ENCODE data around the gene CCDC201. TPM values are rescaled to one million over a fixed set of nuclear protein-coding genes. Genes with fewer than 3 reads are reported as not detected.

The CCDC201 gene
- total RNA-seq, 2 donors from 2014 or later = not detected

- no peaks in the 10 kb centered on the region for H3K9me3 Mint-ChIP-seq
- Histone ChIP-seq H3K4me3 (ENCODE audit: low read length) (no peak overlapping the region), H3K9ac (ENCODE audit: extremely low read depth, low read length, poor library complexity, severe bottlenecking) (no peak overlapping the region), H3K36me3 (ENCODE audit: control insufficient read depth, insufficient read depth, low read length) (no peaks in the 10 kb centered on the region), H3K27ac (ENCODE audit: low read depth, low read length) (no peak overlapping the region), H3K9me3 (ENCODE audit: control insufficient read depth, low read length) (no peaks in the 10 kb centered on the region), H3K27me3 (ENCODE audit: control insufficient read depth, insufficient read depth, low read length, poor library complexity, severe bottlenecking) (peaks cover 36% of the 10 kb centered on the region), H3K4me1 (ENCODE audit: control insufficient read depth, insufficient read depth, low read length) (no peaks in the 10 kb centered on the region)
- no peak for TF ChIP-seq CTCF (conservative IDR thresholded peaks at IDR 0.05)
- peaks cover 13% of the 10 kb centered on the region for H3K4me1 Mint-ChIP-seq
- H3K27ac Mint-ChIP-seq = no peak overlapping the region
- H3K27me3 Mint-ChIP-seq (ENCODE audit: insufficient read depth) = peaks cover 55% of the 10 kb centered on the region
- no peak overlapping the region for H3K4me3 Mint-ChIP-seq
- DNase-seq = no peak
- 74 to 92% methylated on average over 3 to 7 of the region's 7 CpGs for WGBS, 2 experiments (ENCODE audit: insufficient coverage in 1 of 2, insufficient read length in 1 of 2)
- H3K36me3 Mint-ChIP-seq (ENCODE audit: low read depth) = no peaks in the 10 kb centered on the region
Measured at GRCh38 chr7:45885264-45885882, 12.5 kb upstream of the CCDC201 start.

- DNase-seq = no peak
- no peak for TF ChIP-seq CTCF (conservative IDR thresholded peaks at IDR 0.05)
- H3K36me3 Mint-ChIP-seq (ENCODE audit: low read depth) = no peaks in the 10 kb centered on the region
- H3K4me3 ChIP-seq (ENCODE audit: low read length) = no peak overlapping the region
- no peak overlapping the region for H3K27ac Mint-ChIP-seq
- H3K36me3 ChIP-seq (ENCODE audit: control insufficient read depth, insufficient read depth, low read length) = no peaks in the 10 kb centered on the region
- H3K4me1 ChIP-seq (ENCODE audit: control insufficient read depth, insufficient read depth, low read length) = no peaks in the 10 kb centered on the region
- no peak overlapping the region for H3K4me3 Mint-ChIP-seq
- peaks cover 24% of the 10 kb centered on the region for H3K27me3 ChIP-seq (ENCODE audit: control insufficient read depth, insufficient read depth, low read length, poor library complexity, severe bottlenecking)
- no peak overlapping the region for H3K27ac ChIP-seq (ENCODE audit: low read depth, low read length)
- H3K9me3 Mint-ChIP-seq = peaks cover 6% of the 10 kb centered on the region
- peaks cover 13% of the 10 kb centered on the region for H3K4me1 Mint-ChIP-seq
- H3K27me3 Mint-ChIP-seq (ENCODE audit: insufficient read depth) = peaks cover 45% of the 10 kb centered on the region
- H3K9me3 ChIP-seq (ENCODE audit: control insufficient read depth, low read length) = no peaks in the 10 kb centered on the region
- H3K9ac ChIP-seq (ENCODE audit: extremely low read depth, low read length, poor library complexity, severe bottlenecking) = no peak overlapping the region
- WGBS, 2 experiments (ENCODE audit: insufficient coverage in 1 of 2, insufficient read length in 1 of 2) = 93% methylated on average over 4 of the region's 4 CpGs
Measured at GRCh38 chr7:45884136-45884535, 11.3 kb upstream of the CCDC201 start.

- no peaks in the 10 kb centered on the region for H3K36me3 ChIP-seq (ENCODE audit: control insufficient read depth, insufficient read depth, low read length)
- peaks cover 7% of the 10 kb centered on the region for H3K9me3 ChIP-seq (ENCODE audit: control insufficient read depth, low read length)
- H3K9ac ChIP-seq (ENCODE audit: extremely low read depth, low read length, poor library complexity, severe bottlenecking) = no peak overlapping the region
- Mint-ChIP-seq H3K4me3 (no peak overlapping the region), H3K4me1 (peaks cover 5% of the 10 kb centered on the region), H3K27me3 (ENCODE audit: insufficient read depth) (peaks cover 29% of the 10 kb centered on the region), H3K9me3 (peaks cover 23% of the 10 kb centered on the region), H3K27ac (no peak overlapping the region), H3K36me3 (ENCODE audit: low read depth) (no peaks in the 10 kb centered on the region)
- TF ChIP-seq CTCF (conservative IDR thresholded peaks at IDR 0.05) = no peak
- no peak overlapping the region for H3K4me3 ChIP-seq (ENCODE audit: low read length)
- no peaks in the 10 kb centered on the region for H3K4me1 ChIP-seq (ENCODE audit: control insufficient read depth, insufficient read depth, low read length)
- H3K27me3 ChIP-seq (ENCODE audit: control insufficient read depth, insufficient read depth, low read length, poor library complexity, severe bottlenecking) = peaks cover 7% of the 10 kb centered on the region
- H3K27ac ChIP-seq (ENCODE audit: low read depth, low read length) = no peak overlapping the region
- no peak for DNase-seq
- WGBS, 2 experiments (ENCODE audit: insufficient coverage in 1 of 2, insufficient read length in 1 of 2) = 69 to 82% methylated on average over 4 to 5 of the region's 5 CpGs
Measured at GRCh38 chr7:45882465-45882810, 9.6 kb upstream of the CCDC201 start.

Measured in endodermal cell (in vitro differentiated cells).